Liver (tissue), 3 donors: ENCODE data around the gene TAS2R14.

ENCODE experiments used
- ATF3 ChIP-seq: IDR thresholded peaks from 2 replicates; pipeline ENCODE4 v1.6.1; 2016; ENCODE audit warnings: antibody characterized with exemption
- CTCF ChIP-seq: fragments of 150-350 bp; IDR thresholded peaks from 2 replicates; pipeline ENCODE4 v1.5.1; 2017; ENCODE audit warnings: improper control_type of control experiment, low read depth, low read length; ENCODE audit not compliant: missing input control
- FOXA1 ChIP-seq: IDR thresholded peaks from 2 replicates; pipeline ENCODE4 v1.6.1; 2016; ENCODE audit warnings: antibody characterized with exemption
- MAX ChIP-seq: IDR thresholded peaks from 2 replicates; pipeline ENCODE4 v1.6.1; 2016; ENCODE audit warnings: antibody characterized with exemption
- REST ChIP-seq: IDR thresholded peaks from 2 replicates; pipeline ENCODE4 v1.6.1; 2016; ENCODE audit warnings: antibody characterized with exemption, mild to moderate bottlenecking
- RXRA ChIP-seq, 2 donors: IDR thresholded peaks; 2 replicates each; pipeline ENCODE4 v1.6.1; 2017 to 2018; ENCODE audit warnings: antibody characterized with exemption in 2 of 2, mild to moderate bottlenecking in 1 of 2
- TAF1 ChIP-seq: conservative IDR thresholded peaks from 2 replicates; pipeline ENCODE4 v1.6.1; 2016; ENCODE audit warnings: antibody characterized with exemption, mild to moderate bottlenecking
- ZBTB33 ChIP-seq: IDR thresholded peaks from 2 replicates; pipeline ENCODE4 v1.6.1; 2016; ENCODE audit warnings: antibody characterized with exemption
- donor health status: healthy.
- donor health status: healthy.

- TF ChIP-seq MAX: peak; percentile 19
- TF ChIP-seq REST: no peak
- no peak for TF ChIP-seq CTCF
- TF ChIP-seq TAF1: no peak
- no peak for TF ChIP-seq ATF3
- no peak for TF ChIP-seq ZBTB33
- TF ChIP-seq FOXA1: no peak
- peak in 1 of 2 donors; percentile 7 for TF ChIP-seq RXRA (IDR thresholded peaks at IDR 0.05)
Observed at GRCh38 chr12:10896854-10897253, 42.2 kb downstream of the TAS2R14 start.
